Breast epithelium (tissue), 4 donors: ENCODE measurements around the gene OR12D3. TPM values are rescaled to one million over a fixed set of nuclear protein-coding genes. Genes with fewer than 3 reads are reported as not detected.
"Not testable (repeated sequence)": the region's sequence is repeated elsewhere in the genome, so short reads cannot be mapped to it uniquely, and the experiment has no call there.

ENCODE experiments used
- DNase-seq, 2 donors: peaks; one replicate each; pipeline ENCODE4 v3.0.0-alpha.2; 2019; ENCODE audit warnings: low spot score in 2 of 2
- H3K27ac ChIP-seq, 2 donors: fragments of 200-600 bp; sonication (generic) in 1 of 2; one replicate each; pipeline ENCODE4 v1.5.1; 2016 to 2019; ENCODE audit warnings: mild to moderate bottlenecking in 1 of 2
- H3K27me3 ChIP-seq, 2 donors: fragments of 200-600 bp; sonication (generic) in 1 of 2; one replicate each; pipeline versions ENCODE4 v1.5.1 to v1.6.0; 2017 to 2019; ENCODE audit warnings: control low read depth in 1 of 2, mild to moderate bottlenecking in 1 of 2
- H3K36me3 ChIP-seq: fragments of 200-600 bp; one replicate; pipeline ENCODE4 v1.5.1; 2019
- H3K4me1 ChIP-seq, 2 donors: fragments of 200-600 bp; sonication (generic); one replicate each; pipeline ENCODE4 v1.5.1; 2016 to 2019; ENCODE audit warnings: control low read depth in 1 of 2
- H3K4me3 ChIP-seq, 3 donors: fragments of 200-600 bp; sonication (generic); 1 replicate in 2 of 3; 2 replicates in 1 of 3; pipeline ENCODE4 v1.5.1; 2016 to 2019; ENCODE audit warnings: mild to moderate bottlenecking in 3 of 3, moderate library complexity in 2 of 3
- H3K9me3 ChIP-seq, 2 donors: fragments of 200-600 bp; sonication (generic) in 1 of 2; one replicate each; pipeline ENCODE4 v1.5.1; 2016 to 2019; ENCODE audit warnings: control low read depth in 1 of 2
- CTCF ChIP-seq, 3 donors: fragments of 450-650 bp; IDR thresholded peaks; one replicate each; pipeline ENCODE4 v1.5.1; 2016 to 2017; ENCODE audit warnings: antibody characterized with exemption in 3 of 3, mild to moderate bottlenecking in 3 of 3, moderate library complexity in 3 of 3
- POLR2A ChIP-seq: fragments of 450-650 bp; IDR thresholded peaks from one replicate; pipeline ENCODE4 v1.6.1; 2016; ENCODE audit warnings: antibody characterized with exemption, mild to moderate bottlenecking, moderate library complexity
- POLR2AphosphoS5 ChIP-seq, 3 donors: sonication (generic); formaldehyde crosslinking; IDR thresholded peaks; one replicate each; pipeline ENCODE4 v1.6.1; 2017; ENCODE audit warnings: antibody characterized with exemption in 3 of 3
- intact Hi-C: fragments of 100-400 bp; cut with DNase I; formaldehyde crosslinking; loops from one replicate; pipeline ENCODE4 v1.15.1; 2023; ENCODE audit warnings: low total_unique reads
- total RNA-seq, 3 donors: library from RNA; depleted of rRNA; stranded (reverse); fragments of >200 nt; gene quantifications; one replicate each; pipeline ENCODE4 v1.1.0, GENCODE V29; 2016

OR12D3 gene
- total RNA-seq, 3 donors from 2014 or later: not detected

- Histone ChIP-seq H3K9me3 (peaks cover 0 to 3% of the 10 kb centered on the region in 2 donors), H3K4me3 (no peak overlapping the region), H3K4me1 (no peaks in the 10 kb centered on the region), H3K27me3 (no peaks in the 10 kb centered on the region), H3K36me3 (no peaks in the 10 kb centered on the region), H3K27ac (no peak overlapping the region)
- TF ChIP-seq CTCF (IDR thresholded peaks at IDR 0.05): no peak
- no peak for TF ChIP-seq POLR2AphosphoS5 (IDR thresholded peaks at IDR 0.05)
- TF ChIP-seq POLR2A: no peak
- intact Hi-C loops: no loop called here
- no peak for DNase-seq
Observed at GRCh38 chr6:29355603-29356002, 19.5 kb downstream of the OR12D3 start.

GRCh38 chr6:29354980-29355379, 20.1 kb downstream of the OR12D3 start:
- H3K36me3 ChIP-seq: no peaks in the 10 kb centered on the region
- H3K9me3 ChIP-seq: peaks cover 0 to 10% of the 10 kb centered on the region in 2 donors
- H3K4me1 ChIP-seq: no peaks in the 10 kb centered on the region
- no peak overlapping the region for H3K4me3 ChIP-seq
- H3K27me3 ChIP-seq: no peaks in the 10 kb centered on the region
- H3K27ac ChIP-seq: no peak overlapping the region
- no peak for TF ChIP-seq POLR2A
- no peak for TF ChIP-seq CTCF (IDR thresholded peaks at IDR 0.05)
- TF ChIP-seq POLR2AphosphoS5 (IDR thresholded peaks at IDR 0.05): no peak
- no peak for DNase-seq
- intact Hi-C loops: no loop called here

- H3K9me3 ChIP-seq, H3K4me1 ChIP-seq, H3K27ac ChIP-seq, intact Hi-C loops, H3K36me3 ChIP-seq, H3K27me3 ChIP-seq, DNase-seq, H3K4me3 ChIP-seq: not testable (repeated sequence)
Observed at GRCh38 chr6:29349348-29349747, 25.7 kb downstream of the OR12D3 start.

- Histone ChIP-seq H3K36me3 (no peaks in the 10 kb centered on the region), H3K4me3 (no peak overlapping the region), H3K27me3 (no peaks in the 10 kb centered on the region), H3K27ac (no peak overlapping the region), H3K4me1 (no peaks in the 10 kb centered on the region), H3K9me3 (peaks cover 0 to 4% of the 10 kb centered on the region in 2 donors)
- no peak for TF ChIP-seq POLR2AphosphoS5 (IDR thresholded peaks at IDR 0.05)
- TF ChIP-seq CTCF (IDR thresholded peaks at IDR 0.05): no peak
- TF ChIP-seq POLR2A: no peak
- intact Hi-C loops: no loop called here
- DNase-seq: no peak
Observed at GRCh38 chr6:29345380-29345779, 29.7 kb downstream of the OR12D3 start.

GRCh38 chr6:29336269-29336668, 38.8 kb downstream of the OR12D3 start:
- no peak for TF ChIP-seq CTCF (IDR thresholded peaks at IDR 0.05)
- no peak for TF ChIP-seq POLR2A
- no peak for TF ChIP-seq POLR2AphosphoS5 (IDR thresholded peaks at IDR 0.05)
- no peak for DNase-seq
- H3K36me3 ChIP-seq: no peaks in the 10 kb centered on the region
- H3K4me3 ChIP-seq: no peak overlapping the region
- intact Hi-C loops: no loop called here
- H3K27ac ChIP-seq: no peak overlapping the region
- no peaks in the 10 kb centered on the region for H3K9me3 ChIP-seq
- no peaks in the 10 kb centered on the region for H3K4me1 ChIP-seq
- no peaks in the 10 kb centered on the region for H3K27me3 ChIP-seq

- intact Hi-C loops: no loop called here
- no peaks in the 10 kb centered on the region for H3K9me3 ChIP-seq
- no peaks in the 10 kb centered on the region for H3K36me3 ChIP-seq
- no peak for DNase-seq
- H3K4me1 ChIP-seq: no peaks in the 10 kb centered on the region
- no peak overlapping the region for H3K4me3 ChIP-seq
- H3K27me3 ChIP-seq: peaks cover 0 to 3% of the 10 kb centered on the region in 2 donors
- TF ChIP-seq POLR2AphosphoS5 (IDR thresholded peaks at IDR 0.05) (no peak), CTCF (IDR thresholded peaks at IDR 0.05) (no peak), POLR2A (no peak)
- no peak overlapping the region for H3K27ac ChIP-seq
Observed at GRCh38 chr6:29332676-29333075, 42.4 kb downstream of the OR12D3 start.
